ENCODE results near the gene TRPM6. TPM values are rescaled to one million over a fixed set of nuclear protein-coding genes. Genes with fewer than 3 reads are reported as not detected.

The TRPM6 gene
- total RNA-seq, 2 experiments from 2014 or later, result not detected

- no TSS peak for BruUV-seq (replicated peaks)
- intact Hi-C loops (cut with micrococcal nuclease; ENCODE audit: unreplicated experiment), result no loop called here
- CTCF ChIA-PET (ENCODE audit: unreplicated experiment), result no interaction called here
These were observed 13.5 kb downstream of the TRPM6 start for GRCh38 chr9:74874220-74874619.

GRCh38 chr9:74872619-74873233 is 15.0 kb downstream of the TRPM6 start:
- Histone ChIP-seq H3K9me2 (ENCODE audit: insufficient read depth, low read length) (no peaks in the 10 kb centered on the region), H3K9me3 (ENCODE audit: low read length) (no peaks in the 10 kb centered on the region), H2AFZ (ENCODE audit: low read length) (no peak overlapping the region), H3K4me1 (ENCODE audit: insufficient read depth, low read length, poor library complexity, severe bottlenecking) (no peaks in the 10 kb centered on the region), H3K4me3 (ENCODE audit: low read depth, low read length, poor library complexity, severe bottlenecking) (no peak overlapping the region), H3K27ac (ENCODE audit: low read depth, low read length, poor library complexity, severe bottlenecking) (no peak overlapping the region), H3K79me2 (ENCODE audit: insufficient read depth, low read depth, low read length) (no peaks in the 10 kb centered on the region), H4K20me1 (ENCODE audit: insufficient read depth, low read length) (no peaks in the 10 kb centered on the region), H3K36me3 (ENCODE audit: insufficient read depth, low read length) (no peaks in the 10 kb centered on the region), H3K4me2 (ENCODE audit: low read length) (no peak overlapping the region)
- no peak for TF ChIP-seq CTCF (conservative IDR thresholded peaks at IDR 0.05; ENCODE audit: low read length)
- no peak for TF ChIP-seq EZH2phosphoT487 (IDR thresholded peaks at IDR 0.05; ENCODE audit: borderline replicate concordance, low read depth, low read length)
- no TSS peak for BruUV-seq (replicated peaks)
- ChIA-PET CTCF (ENCODE audit: unreplicated experiment) (no interaction called here), POLR2A (no interaction called here)
- intact Hi-C loops (cut with micrococcal nuclease; ENCODE audit: unreplicated experiment), result no loop called here
- DNase-seq (ENCODE audit: low spot score), result no peak

More at GRCh38 chr9:74874220-74874619, 13.5 kb downstream of the TRPM6 start:
- H3K9me2 ChIP-seq (ENCODE audit: insufficient read depth, low read length), result no peaks in the 10 kb centered on the region
- no peaks in the 10 kb centered on the region for H3K4me1 ChIP-seq (ENCODE audit: insufficient read depth, low read length, poor library complexity, severe bottlenecking)
- DNase-seq (ENCODE audit: low spot score), result no peak
- H3K27ac ChIP-seq (ENCODE audit: low read depth, low read length, poor library complexity, severe bottlenecking), result no peak overlapping the region
- no peaks in the 10 kb centered on the region for H3K79me2 ChIP-seq (ENCODE audit: insufficient read depth, low read depth, low read length)
- no peaks in the 10 kb centered on the region for H3K9me3 ChIP-seq (ENCODE audit: low read length)
- POLR2A ChIA-PET, result no interaction called here
- no peak overlapping the region for H3K4me3 ChIP-seq (ENCODE audit: low read depth, low read length, poor library complexity, severe bottlenecking)
- no peaks in the 10 kb centered on the region for H4K20me1 ChIP-seq (ENCODE audit: insufficient read depth, low read length)
- H3K36me3 ChIP-seq (ENCODE audit: insufficient read depth, low read length), result no peaks in the 10 kb centered on the region
- H3K4me2 ChIP-seq (ENCODE audit: low read length), result no peak overlapping the region
- TF ChIP-seq EZH2phosphoT487 (IDR thresholded peaks at IDR 0.05; ENCODE audit: borderline replicate concordance, low read depth, low read length) (no peak), CTCF (conservative IDR thresholded peaks at IDR 0.05; ENCODE audit: low read length) (no peak)
- H2AFZ ChIP-seq (ENCODE audit: low read length), result no peak overlapping the region

GRCh38 chr9:74867483-74867882 is 20.2 kb downstream of the TRPM6 start:
- no peak overlapping the region for H2AFZ ChIP-seq (ENCODE audit: low read length)
- H3K9me2 ChIP-seq (ENCODE audit: insufficient read depth, low read length), result no peaks in the 10 kb centered on the region
- H3K4me1 ChIP-seq (ENCODE audit: insufficient read depth, low read length, poor library complexity, severe bottlenecking), result no peaks in the 10 kb centered on the region
- H3K36me3 ChIP-seq (ENCODE audit: insufficient read depth, low read length), result no peaks in the 10 kb centered on the region
- no peak overlapping the region for H3K27ac ChIP-seq (ENCODE audit: low read depth, low read length, poor library complexity, severe bottlenecking)
- H3K79me2 ChIP-seq (ENCODE audit: insufficient read depth, low read depth, low read length), result no peaks in the 10 kb centered on the region
- intact Hi-C loops (cut with micrococcal nuclease; ENCODE audit: unreplicated experiment), result loop anchor here (10.0 kb wide), 1 partner anchor 63 kb away; no protein-coding TSS in a partner anchor
- ChIA-PET POLR2A (no interaction called here), CTCF (ENCODE audit: unreplicated experiment) (no interaction called here)
- H3K9me3 ChIP-seq (ENCODE audit: low read length), result no peaks in the 10 kb centered on the region
- no peak overlapping the region for H3K4me3 ChIP-seq (ENCODE audit: low read depth, low read length, poor library complexity, severe bottlenecking)
- no peak overlapping the region for H3K4me2 ChIP-seq (ENCODE audit: low read length)
- no peak for DNase-seq (ENCODE audit: low spot score)
- TF ChIP-seq EZH2phosphoT487 (IDR thresholded peaks at IDR 0.05; ENCODE audit: borderline replicate concordance, low read depth, low read length) (no peak), CTCF (conservative IDR thresholded peaks at IDR 0.05; ENCODE audit: low read length) (no peak)
- H4K20me1 ChIP-seq (ENCODE audit: insufficient read depth, low read length), result no peaks in the 10 kb centered on the region
- BruUV-seq (replicated peaks), result no TSS peak

Measured in OCI-LY7 (cell line).